WERI-Rb-1 (cell line): Measurements from ENCODE around the gene CACNA1E.

Source experiments
- DNase-seq: peaks from one replicate; pipeline ENCODE4 v3.0.0-alpha.2; 2020
- H3K27ac ChIP-seq: fragments of 250-450 bp; sonication (Bioruptor Pico); 2 replicates; pipeline ENCODE4 v1.5.1; 2020; ENCODE audit warnings: mild to moderate bottlenecking, moderate library complexity
- H3K27me3 ChIP-seq: fragments of 250-450 bp; sonication (Bioruptor Pico); 2 replicates; pipeline ENCODE4 v1.5.1; 2021; ENCODE audit warnings: mild to moderate bottlenecking, low read depth, moderate library complexity; ENCODE audit not compliant: insufficient read depth, severe bottlenecking
- H3K36me3 ChIP-seq: fragments of 250-450 bp; sonication (Bioruptor Pico); 2 replicates; pipeline ENCODE4 v1.5.1; 2020; ENCODE audit warnings: mild to moderate bottlenecking, moderate library complexity
- H3K4me3 ChIP-seq: 2 replicates; pipeline ENCODE4 v1.5.1; 2011; ENCODE audit warnings: low read depth, mild to moderate bottlenecking, control low read depth, low read length
- H3K9me3 ChIP-seq: fragments of 250-450 bp; sonication (Bioruptor Pico); 2 replicates; pipeline ENCODE4 v1.5.1; 2021; ENCODE audit warnings: mild to moderate bottlenecking, moderate library complexity; ENCODE audit not compliant: severe bottlenecking
- CTCF ChIP-seq: IDR thresholded peaks from 2 replicates; pipeline ENCODE4 v1.5.1; 2011; ENCODE audit warnings: low read depth, mild to moderate bottlenecking, control low read depth, inconsistent platforms, low read length

Gene CACNA1E

GRCh38 chr1:181743878-181744312 lies 260.6 kb downstream of the CACNA1E start:
- Histone ChIP-seq H3K27ac (no peak overlapping the region), H3K4me3 (no peak overlapping the region), H3K36me3 (no peaks in the 10 kb centered on the region), H3K27me3 (peaks cover 3% of the 10 kb centered on the region), H3K9me3 (no peaks in the 10 kb centered on the region)
- DNase-seq, result no peak
- no peak for TF ChIP-seq CTCF

- Histone ChIP-seq H3K9me3 (no peaks in the 10 kb centered on the region), H3K27me3 (peaks cover 3% of the 10 kb centered on the region)
Observed at GRCh38 chr1:181746224-181746623, 262.9 kb downstream of the CACNA1E start.

GRCh38 chr1:181748013-181748412 lies 264.7 kb downstream of the CACNA1E start:
- H3K36me3 ChIP-seq, result no peaks in the 10 kb centered on the region
- no peak overlapping the region for H3K27ac ChIP-seq
- no peaks in the 10 kb centered on the region for H3K9me3 ChIP-seq
- peaks cover 3% of the 10 kb centered on the region for H3K27me3 ChIP-seq
- H3K4me3 ChIP-seq, result no peak overlapping the region
- TF ChIP-seq CTCF, result no peak
- DNase-seq, result no peak

More at GRCh38 chr1:181746224-181746623, 262.9 kb downstream of the CACNA1E start:
- DNase-seq, result no peak
- no peak overlapping the region for H3K27ac ChIP-seq
- no peak overlapping the region for H3K4me3 ChIP-seq
- H3K36me3 ChIP-seq, result no peaks in the 10 kb centered on the region
- TF ChIP-seq CTCF, result no peak

GRCh38 chr1:181754103-181754502 lies 270.8 kb downstream of the CACNA1E start:
- no peak for DNase-seq
- Histone ChIP-seq H3K36me3 (no peaks in the 10 kb centered on the region), H3K9me3 (no peaks in the 10 kb centered on the region), H3K27ac (no peak overlapping the region), H3K27me3 (no peaks in the 10 kb centered on the region), H3K4me3 (no peak overlapping the region)
- TF ChIP-seq CTCF, result no peak

GRCh38 chr1:181759481-181759880 lies 276.2 kb downstream of the CACNA1E start:
- no peak for DNase-seq

More at GRCh38 chr1:181759481-181759880, 276.2 kb downstream of the CACNA1E start:
- no peak overlapping the region for H3K4me3 ChIP-seq
- no peaks in the 10 kb centered on the region for H3K9me3 ChIP-seq
- H3K27me3 ChIP-seq, result peaks cover 4% of the 10 kb centered on the region
- no peaks in the 10 kb centered on the region for H3K36me3 ChIP-seq
- H3K27ac ChIP-seq, result no peak overlapping the region
- TF ChIP-seq CTCF, result no peak
